VCaP (cell line): ENCODE measurements around the gene FNIP2.

ENCODE experiments used
- H3K27ac ChIP-seq: fragments of 450-650 bp; 2 replicates; pipeline ENCODE4 v1.5.1; 2017
- CTCF ChIP-seq: fragments of 450-650 bp; conservative IDR thresholded peaks from 2 replicates; pipeline ENCODE4 v1.5.1; 2017; ENCODE audit warnings: mild to moderate bottlenecking, moderate library complexity

FNIP2 gene

GRCh38 chr4:158849681-158850080 is 80.9 kb downstream of the FNIP2 start:
- no peak for TF ChIP-seq CTCF
- peak overlapping the region; percentile 61 for H3K27ac ChIP-seq

GRCh38 chr4:158850371-158850770 is 81.5 kb downstream of the FNIP2 start:
- H3K27ac ChIP-seq, result peak overlapping the region; percentile 61
- TF ChIP-seq CTCF, result no peak

GRCh38 chr4:158850800-158851644 is 82.2 kb downstream of the FNIP2 start:
- H3K27ac ChIP-seq, result peak overlapping the region; percentile 61
- TF ChIP-seq CTCF, result peak; percentile 78

- TF ChIP-seq CTCF, result no peak
- H3K27ac ChIP-seq, result no peak overlapping the region
These were observed 85.4 kb downstream of the FNIP2 start for GRCh38 chr4:158854236-158854635.

GRCh38 chr4:158856852-158857251 is 88.0 kb downstream of the FNIP2 start:
- peak overlapping the region; percentile 72 for H3K27ac ChIP-seq
- TF ChIP-seq CTCF, result peak; percentile 74

- TF ChIP-seq CTCF, result no peak
- H3K27ac ChIP-seq, result peak overlapping the region; percentile 72
These were observed 89.1 kb downstream of the FNIP2 start for GRCh38 chr4:158857951-158858350.

- TF ChIP-seq CTCF, result no peak
- peak overlapping the region; percentile 72 for H3K27ac ChIP-seq
These were observed 89.8 kb downstream of the FNIP2 start for GRCh38 chr4:158858410-158859199.
